Measurements from ENCODE around the gene MALAT1.

- TF ChIP-seq CTCF (IDR thresholded peaks at IDR 0.05) (no peak), POLR2A (IDR thresholded peaks at IDR 0.05) (no peak)
These were observed 39.5 kb downstream of the MALAT1 start for GRCh38 chr11:65538232-65538914.

All from esophagus squamous epithelium (tissue), 4 donors.